ENCODE results near the gene EFCAB5.
"Not testable (repeated sequence)": the region's sequence is repeated elsewhere in the genome, so short reads cannot be mapped to it uniquely, and the experiment has no call there.

DNA sequence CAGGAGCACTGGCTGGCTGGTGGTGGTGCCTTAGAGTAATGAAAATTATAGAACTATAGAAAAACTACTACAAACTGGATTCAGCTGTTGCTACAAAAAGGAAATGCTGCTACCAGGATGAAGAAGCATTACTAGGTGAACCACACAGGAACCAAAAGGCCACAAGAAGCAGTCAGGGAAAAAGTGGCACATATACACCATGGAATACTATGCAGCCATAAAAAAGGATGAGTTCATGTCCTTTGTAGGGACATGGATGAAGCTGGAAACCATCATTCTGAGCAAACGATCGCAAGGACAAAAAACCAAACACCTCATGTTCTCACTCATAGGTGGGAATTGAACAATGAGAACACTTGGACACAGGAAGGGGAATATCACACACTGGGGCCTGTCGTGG, 5.5 kb upstream of the EFCAB5 start:
- TF ChIP-seq, protein P1, sequence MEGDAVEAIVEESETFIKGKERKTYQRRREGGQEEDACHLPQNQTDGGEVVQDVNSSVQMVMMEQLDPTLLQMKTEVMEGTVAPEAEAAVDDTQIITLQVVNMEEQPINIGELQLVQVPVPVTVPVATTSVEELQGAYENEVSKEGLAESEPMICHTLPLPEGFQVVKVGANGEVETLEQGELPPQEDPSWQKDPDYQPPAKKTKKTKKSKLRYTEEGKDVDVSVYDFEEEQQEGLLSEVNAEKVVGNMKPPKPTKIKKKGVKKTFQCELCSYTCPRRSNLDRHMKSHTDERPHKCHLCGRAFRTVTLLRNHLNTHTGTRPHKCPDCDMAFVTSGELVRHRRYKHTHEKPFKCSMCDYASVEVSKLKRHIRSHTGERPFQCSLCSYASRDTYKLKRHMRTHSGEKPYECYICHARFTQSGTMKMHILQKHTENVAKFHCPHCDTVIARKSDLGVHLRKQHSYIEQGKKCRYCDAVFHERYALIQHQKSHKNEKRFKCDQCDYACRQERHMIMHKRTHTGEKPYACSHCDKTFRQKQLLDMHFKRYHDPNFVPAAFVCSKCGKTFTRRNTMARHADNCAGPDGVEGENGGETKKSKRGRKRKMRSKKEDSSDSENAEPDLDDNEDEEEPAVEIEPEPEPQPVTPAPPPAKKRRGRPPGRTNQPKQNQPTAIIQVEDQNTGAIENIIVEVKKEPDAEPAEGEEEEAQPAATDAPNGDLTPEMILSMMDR (IDR thresholded peaks at IDR 0.05; ENCODE audit: low read depth, low read length): not testable (repeated sequence)
- not testable (repeated sequence) for TF ChIP-seq POLR2A (IDR thresholded peaks at IDR 0.05; ENCODE audit: extremely low read depth, insufficient read length); MYC (IDR thresholded peaks at IDR 0.05; ENCODE audit: low read depth, low read length)
- TF ChIP-seq, protein P2, sequence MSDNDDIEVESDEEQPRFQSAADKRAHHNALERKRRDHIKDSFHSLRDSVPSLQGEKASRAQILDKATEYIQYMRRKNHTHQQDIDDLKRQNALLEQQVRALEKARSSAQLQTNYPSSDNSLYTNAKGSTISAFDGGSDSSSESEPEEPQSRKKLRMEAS (IDR thresholded peaks at IDR 0.05; ENCODE audit: low read depth, low read length): not testable (repeated sequence)

Data from NB4 (cell line).